Measurements from ENCODE around the gene LAMB4.

Gene LAMB4

DNA sequence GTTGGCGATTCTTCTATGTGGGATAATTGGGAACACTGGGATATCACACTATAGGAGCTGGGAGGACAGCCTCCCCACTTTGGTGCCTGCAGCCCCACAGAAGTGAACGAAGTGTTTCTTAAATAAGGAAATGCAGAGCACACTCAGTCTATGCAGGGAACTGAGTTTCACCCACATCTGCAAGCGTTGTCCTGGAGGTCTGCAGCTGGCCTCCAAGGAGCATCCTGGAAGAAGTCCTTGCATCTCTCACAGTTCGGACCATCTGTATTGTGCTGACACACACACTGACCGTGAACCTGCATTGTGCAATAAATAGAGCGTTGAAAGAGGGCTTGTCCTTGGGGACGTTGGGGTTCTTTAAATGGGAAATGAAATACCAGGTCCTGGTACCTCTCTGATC is 25.8 kb downstream of the LAMB4 start:
- no peaks in the 10 kb centered on the region for H3K27me3 ChIP-seq (ENCODE audit: control insufficient read depth in 1 of 2, insufficient read depth in 2 of 2, low read length in 2 of 2)
- H3K27ac ChIP-seq (ENCODE audit: low read length) = no peak overlapping the region
- no peaks in the 10 kb centered on the region for H3K4me1 ChIP-seq (ENCODE audit: control insufficient read depth, insufficient read depth, low read length)
- no peaks in the 10 kb centered on the region for H3K9me3 ChIP-seq (ENCODE audit: control insufficient read depth in 2 of 2, low read length in 2 of 2)
- H3K4me3 ChIP-seq (ENCODE audit: low read length in 2 of 2) = no peak overlapping the region
- H3K9ac ChIP-seq (ENCODE audit: low read length in 2 of 2) = no peak overlapping the region
- no peaks in the 10 kb centered on the region for H3K36me3 ChIP-seq (ENCODE audit: control insufficient read depth in 2 of 2, insufficient read depth in 2 of 2, low read length in 2 of 2)

DNA sequence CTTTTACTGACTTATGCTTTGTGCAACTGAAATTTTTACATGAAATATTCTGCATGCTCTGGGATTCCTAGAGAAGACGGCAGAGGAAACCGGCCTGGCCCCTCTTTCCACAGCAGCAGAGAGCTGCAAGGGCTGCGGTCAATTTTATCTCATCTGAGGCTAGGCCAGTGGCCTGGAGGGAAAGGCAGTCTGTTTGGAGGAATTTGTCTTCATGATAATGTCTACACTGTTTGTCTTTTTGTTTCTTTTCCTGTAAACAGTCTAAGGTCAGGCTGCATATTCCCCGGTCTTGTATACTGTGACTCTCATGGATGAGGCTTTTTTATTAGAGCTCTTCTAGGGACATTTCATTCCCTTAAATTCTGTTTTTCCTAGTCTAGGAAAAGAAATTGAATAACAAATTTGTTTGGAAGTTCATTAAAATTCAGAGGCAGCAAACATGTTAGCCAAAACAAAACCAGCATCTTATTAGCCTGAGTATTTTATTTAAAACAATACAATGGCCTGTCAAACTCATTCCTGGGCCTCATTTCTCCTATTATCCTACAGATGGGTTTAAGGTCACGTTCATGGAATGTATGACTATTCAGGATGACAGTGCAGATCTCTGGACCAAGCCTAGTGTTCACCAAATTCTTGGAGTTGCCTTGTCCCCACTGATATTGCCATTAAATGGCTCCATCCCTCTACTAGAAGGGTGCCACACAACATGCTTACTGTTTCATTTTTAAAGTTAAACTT is 26.4 kb downstream of the LAMB4 start:
- Histone ChIP-seq H3K27ac (ENCODE audit: low read length) (no peak overlapping the region), H3K9ac (ENCODE audit: low read length in 2 of 2) (no peak overlapping the region), H3K9me3 (ENCODE audit: control insufficient read depth in 2 of 2, low read length in 2 of 2) (no peaks in the 10 kb centered on the region)

DNA sequence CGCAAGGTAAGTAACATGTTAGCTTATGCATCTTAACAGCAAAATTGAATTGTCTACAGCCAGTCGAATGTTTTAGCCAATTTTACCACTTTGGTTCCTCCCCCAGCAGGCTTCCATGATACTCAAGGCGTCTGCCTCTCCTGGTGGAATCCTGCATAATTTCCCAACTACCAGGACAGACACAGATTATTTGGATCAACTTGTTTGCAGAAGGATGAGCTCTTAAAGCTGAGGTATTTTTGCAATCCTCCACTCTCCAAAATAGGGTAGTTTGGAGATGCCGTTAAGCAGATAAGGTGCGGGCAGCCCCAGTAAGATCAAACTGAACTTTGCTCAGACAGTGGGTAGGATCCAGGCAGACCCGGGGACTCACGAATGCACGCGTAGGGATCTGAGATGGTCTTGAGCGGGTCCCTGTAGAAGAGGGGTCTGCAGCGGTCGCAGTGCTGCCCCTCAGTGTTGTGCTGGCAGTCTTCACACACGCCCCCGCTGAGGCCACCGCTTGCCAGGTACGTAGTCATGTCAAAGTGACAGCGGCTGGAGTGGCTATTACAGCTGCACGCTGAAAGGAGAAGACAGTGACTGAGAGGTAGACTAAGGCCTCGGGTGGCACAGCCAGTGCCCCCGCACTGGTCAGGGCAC is 27.4 kb downstream of the LAMB4 start:
- H3K36me3 ChIP-seq (ENCODE audit: control insufficient read depth in 2 of 2, insufficient read depth in 2 of 2, low read length in 2 of 2) = no peaks in the 10 kb centered on the region
- H3K4me3 ChIP-seq (ENCODE audit: low read length in 2 of 2) = no peak overlapping the region
- no peak overlapping the region for H3K9ac ChIP-seq (ENCODE audit: low read length in 2 of 2)
- H3K27ac ChIP-seq (ENCODE audit: low read length) = no peak overlapping the region
- no peaks in the 10 kb centered on the region for H3K4me1 ChIP-seq (ENCODE audit: control insufficient read depth, insufficient read depth, low read length)
- no peaks in the 10 kb centered on the region for H3K9me3 ChIP-seq (ENCODE audit: control insufficient read depth in 2 of 2, low read length in 2 of 2)
- H3K27me3 ChIP-seq (ENCODE audit: control insufficient read depth in 1 of 2, insufficient read depth in 2 of 2, low read length in 2 of 2) = no peaks in the 10 kb centered on the region

More for the DNA sequence above, 26.4 kb downstream of the LAMB4 start:
- Histone ChIP-seq H3K4me1 (ENCODE audit: control insufficient read depth, insufficient read depth, low read length) (no peaks in the 10 kb centered on the region), H3K27me3 (ENCODE audit: control insufficient read depth in 1 of 2, insufficient read depth in 2 of 2, low read length in 2 of 2) (no peaks in the 10 kb centered on the region), H3K4me3 (ENCODE audit: low read length in 2 of 2) (no peak overlapping the region), H3K36me3 (ENCODE audit: control insufficient read depth in 2 of 2, insufficient read depth in 2 of 2, low read length in 2 of 2) (no peaks in the 10 kb centered on the region)

DNA sequence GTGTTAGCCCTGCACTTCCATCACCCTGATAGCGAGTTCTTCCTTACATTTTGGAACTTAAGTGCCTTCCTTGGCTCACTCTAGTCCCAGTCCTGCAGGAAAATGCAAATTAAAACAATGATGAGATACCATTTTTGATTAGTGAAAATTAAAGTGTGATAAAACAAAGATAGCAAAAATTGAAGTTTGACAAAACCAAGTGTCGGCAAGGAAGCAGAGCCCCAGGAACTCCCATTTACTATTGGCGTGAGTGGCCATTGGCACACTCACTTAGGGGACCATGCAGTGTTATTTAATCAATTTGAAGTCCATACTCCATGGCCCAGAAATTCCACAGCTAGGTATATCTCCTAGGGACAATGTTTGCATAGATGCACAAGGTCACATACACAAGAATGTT is 28.4 kb downstream of the LAMB4 start:
- no peaks in the 10 kb centered on the region for H3K27me3 ChIP-seq (ENCODE audit: control insufficient read depth in 1 of 2, insufficient read depth in 2 of 2, low read length in 2 of 2)
- no peak overlapping the region for H3K4me3 ChIP-seq (ENCODE audit: low read length in 2 of 2)
- no peak overlapping the region for H3K27ac ChIP-seq (ENCODE audit: low read length)
- H3K9me3 ChIP-seq (ENCODE audit: control insufficient read depth in 2 of 2, low read length in 2 of 2) = no peaks in the 10 kb centered on the region
- H3K4me1 ChIP-seq (ENCODE audit: control insufficient read depth, insufficient read depth, low read length) = no peaks in the 10 kb centered on the region
- H3K9ac ChIP-seq (ENCODE audit: low read length in 2 of 2) = no peak overlapping the region
- no peaks in the 10 kb centered on the region for H3K36me3 ChIP-seq (ENCODE audit: control insufficient read depth in 2 of 2, insufficient read depth in 2 of 2, low read length in 2 of 2)

DNA sequence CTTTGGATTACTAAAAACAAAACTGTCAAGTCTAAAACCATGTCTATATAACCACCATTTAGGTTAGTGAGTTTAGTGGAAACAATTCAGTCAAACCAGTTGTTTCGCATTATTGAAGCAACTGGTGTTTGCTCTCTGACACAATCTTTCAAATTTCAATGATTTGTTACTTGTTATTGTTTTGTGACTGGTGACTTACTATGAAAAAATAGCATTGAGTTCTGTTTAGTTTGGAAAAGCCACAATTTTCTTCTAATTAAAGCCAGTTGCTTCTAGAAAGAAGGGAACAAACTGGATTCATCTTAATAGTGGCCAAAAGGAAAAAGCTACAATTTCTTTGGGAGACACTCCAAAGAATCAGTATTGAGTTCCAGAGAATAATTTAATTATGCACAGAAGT is 30.4 kb downstream of the LAMB4 start:
- no peaks in the 10 kb centered on the region for H3K9me3 ChIP-seq (ENCODE audit: control insufficient read depth in 2 of 2, low read length in 2 of 2)
- H3K9ac ChIP-seq (ENCODE audit: low read length in 2 of 2) = no peak overlapping the region
- no peak overlapping the region for H3K27ac ChIP-seq (ENCODE audit: low read length)
- no peaks in the 10 kb centered on the region for H3K27me3 ChIP-seq (ENCODE audit: control insufficient read depth in 1 of 2, insufficient read depth in 2 of 2, low read length in 2 of 2)
- H3K4me3 ChIP-seq (ENCODE audit: low read length in 2 of 2) = no peak overlapping the region
- no peaks in the 10 kb centered on the region for H3K36me3 ChIP-seq (ENCODE audit: control insufficient read depth in 2 of 2, insufficient read depth in 2 of 2, low read length in 2 of 2)
- H3K4me1 ChIP-seq (ENCODE audit: control insufficient read depth, insufficient read depth, low read length) = peaks cover 9% of the 10 kb centered on the region

DNA sequence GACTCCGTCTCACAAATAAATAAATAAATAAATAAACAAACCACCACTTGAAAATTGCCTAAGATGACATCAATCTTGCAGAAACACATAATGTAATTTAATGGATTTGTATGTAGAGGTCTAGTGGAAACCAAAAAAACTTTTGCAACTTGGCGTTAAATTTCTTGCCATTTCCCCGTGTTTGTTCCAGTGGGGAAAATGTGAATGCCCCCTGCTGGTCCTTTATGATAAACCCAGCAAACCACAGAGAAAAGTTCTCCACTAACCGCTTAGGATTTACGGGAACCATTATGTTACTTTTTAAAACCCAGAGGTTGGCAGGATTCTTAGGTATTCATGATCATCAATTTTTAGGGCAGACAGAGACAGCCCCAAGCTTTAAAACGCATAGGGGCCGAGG is 32.5 kb downstream of the LAMB4 start:
- Histone ChIP-seq H3K4me1 (ENCODE audit: control insufficient read depth, insufficient read depth, low read length) (peaks cover 10% of the 10 kb centered on the region), H3K27ac (ENCODE audit: low read length) (no peak overlapping the region), H3K4me3 (ENCODE audit: low read length in 2 of 2) (no peak overlapping the region), H3K27me3 (ENCODE audit: control insufficient read depth in 1 of 2, insufficient read depth in 2 of 2, low read length in 2 of 2) (no peaks in the 10 kb centered on the region), H3K9me3 (ENCODE audit: control insufficient read depth in 2 of 2, low read length in 2 of 2) (no peaks in the 10 kb centered on the region), H3K9ac (ENCODE audit: low read length in 2 of 2) (no peak overlapping the region), H3K36me3 (ENCODE audit: control insufficient read depth in 2 of 2, insufficient read depth in 2 of 2, low read length in 2 of 2) (no peaks in the 10 kb centered on the region)

DNA sequence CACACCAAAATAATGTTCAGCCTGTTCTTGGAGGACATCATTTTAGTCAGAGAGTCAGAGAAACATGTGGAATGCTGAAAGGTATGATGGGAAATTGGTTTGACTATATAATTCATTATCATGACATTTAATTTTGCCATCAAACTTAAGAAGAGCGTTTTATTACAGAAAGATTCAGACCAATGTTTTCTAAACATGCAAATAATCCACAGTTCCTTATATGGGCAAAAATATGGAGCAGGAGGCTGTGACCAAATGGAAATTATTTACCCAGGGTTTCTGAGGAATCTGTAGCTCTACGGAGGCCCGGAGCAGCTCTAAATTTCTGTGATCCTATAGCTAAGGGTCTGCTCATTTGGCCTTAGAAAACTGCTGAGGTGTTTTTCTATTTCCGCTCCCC is 33.2 kb downstream of the LAMB4 start:
- no peak overlapping the region for H3K9ac ChIP-seq (ENCODE audit: low read length in 2 of 2)
- H3K27me3 ChIP-seq (ENCODE audit: control insufficient read depth in 1 of 2, insufficient read depth in 2 of 2, low read length in 2 of 2) = no peaks in the 10 kb centered on the region
- H3K9me3 ChIP-seq (ENCODE audit: control insufficient read depth in 2 of 2, low read length in 2 of 2) = no peaks in the 10 kb centered on the region
- peaks cover 10% of the 10 kb centered on the region for H3K4me1 ChIP-seq (ENCODE audit: control insufficient read depth, insufficient read depth, low read length)
- H3K4me3 ChIP-seq (ENCODE audit: low read length in 2 of 2) = no peak overlapping the region
- H3K36me3 ChIP-seq (ENCODE audit: control insufficient read depth in 2 of 2, insufficient read depth in 2 of 2, low read length in 2 of 2) = no peaks in the 10 kb centered on the region
- H3K27ac ChIP-seq (ENCODE audit: low read length) = no peak overlapping the region

DNA sequence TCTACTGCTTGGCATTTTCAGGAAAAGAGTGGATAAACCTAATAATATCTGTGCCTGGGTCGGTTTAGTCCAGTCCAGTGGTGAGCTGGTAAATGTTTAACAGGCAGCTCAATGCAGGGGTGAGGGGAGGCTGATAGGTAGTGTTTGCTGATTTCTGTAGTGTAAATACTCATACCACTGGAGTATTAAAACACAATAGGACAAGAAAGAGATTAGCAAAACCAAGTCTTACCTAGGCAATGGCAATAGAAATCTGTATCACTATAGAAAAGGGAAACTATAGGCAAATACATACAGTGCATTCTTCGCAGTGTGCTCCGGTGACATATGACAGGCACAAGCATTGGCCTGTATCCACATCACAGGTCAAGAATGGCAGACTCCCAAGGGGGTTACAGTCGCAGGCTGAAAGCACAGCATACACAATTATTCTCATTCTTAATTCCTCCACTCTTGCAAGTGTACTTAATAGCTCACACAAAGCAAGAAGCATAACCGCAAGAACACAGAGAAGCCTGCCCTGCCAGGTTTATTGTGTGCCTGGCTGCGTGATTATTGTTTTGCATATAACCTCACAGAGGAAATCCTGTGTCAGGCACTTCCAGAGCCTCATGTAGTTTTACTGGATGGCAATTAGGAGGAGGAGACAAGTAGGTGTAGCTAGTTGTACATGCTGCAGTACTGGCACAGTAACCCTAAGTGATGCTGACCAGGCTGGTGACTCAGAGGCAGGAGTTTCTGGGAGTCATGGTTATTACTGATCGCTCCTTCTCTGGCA is 35.0 kb downstream of the LAMB4 start:
- no peaks in the 10 kb centered on the region for H3K9me3 ChIP-seq (ENCODE audit: control insufficient read depth in 2 of 2, low read length in 2 of 2)
- H3K36me3 ChIP-seq (ENCODE audit: control insufficient read depth in 2 of 2, insufficient read depth in 2 of 2, low read length in 2 of 2) = no peaks in the 10 kb centered on the region
- no peaks in the 10 kb centered on the region for H3K27me3 ChIP-seq (ENCODE audit: control insufficient read depth in 1 of 2, insufficient read depth in 2 of 2, low read length in 2 of 2)
- peak overlapping the region; percentile 64 for H3K27ac ChIP-seq (ENCODE audit: low read length)
- H3K4me1 ChIP-seq (ENCODE audit: control insufficient read depth, insufficient read depth, low read length) = peaks cover 10% of the 10 kb centered on the region
- H3K9ac ChIP-seq (ENCODE audit: low read length in 2 of 2) = peak overlapping the region in 1 of 2 donors; percentile 3
- peak overlapping the region; percentile 15 to 44 for H3K4me3 ChIP-seq (ENCODE audit: low read length in 2 of 2)

DNA sequence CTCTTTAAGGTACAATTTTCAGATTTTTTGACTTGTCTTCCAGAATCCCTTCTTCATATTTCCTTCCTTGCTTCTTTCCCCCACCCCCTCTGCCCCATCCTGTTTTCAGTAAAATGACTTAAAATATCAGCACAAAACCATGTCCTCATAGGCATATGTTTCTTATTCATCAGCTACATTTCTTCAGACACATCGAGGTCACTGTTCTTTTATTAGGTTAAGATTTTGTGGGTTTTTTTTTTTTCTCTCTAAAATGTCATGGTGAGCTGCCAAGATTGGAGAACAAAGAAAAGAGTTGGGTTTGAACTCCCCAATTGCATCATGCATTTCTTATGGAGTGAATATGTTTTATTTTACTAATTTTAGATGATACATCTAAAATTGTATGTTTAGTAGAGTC is 35.8 kb downstream of the LAMB4 start:
- no peak overlapping the region for H3K9ac ChIP-seq (ENCODE audit: low read length in 2 of 2)
- H3K4me1 ChIP-seq (ENCODE audit: control insufficient read depth, insufficient read depth, low read length) = peaks cover 10% of the 10 kb centered on the region
- peak overlapping the region; percentile 64 for H3K27ac ChIP-seq (ENCODE audit: low read length)
- H3K27me3 ChIP-seq (ENCODE audit: control insufficient read depth in 1 of 2, insufficient read depth in 2 of 2, low read length in 2 of 2) = no peaks in the 10 kb centered on the region
- H3K36me3 ChIP-seq (ENCODE audit: control insufficient read depth in 2 of 2, insufficient read depth in 2 of 2, low read length in 2 of 2) = no peaks in the 10 kb centered on the region
- H3K9me3 ChIP-seq (ENCODE audit: control insufficient read depth in 2 of 2, low read length in 2 of 2) = no peaks in the 10 kb centered on the region
- H3K4me3 ChIP-seq (ENCODE audit: low read length in 2 of 2) = no peak overlapping the region

DNA sequence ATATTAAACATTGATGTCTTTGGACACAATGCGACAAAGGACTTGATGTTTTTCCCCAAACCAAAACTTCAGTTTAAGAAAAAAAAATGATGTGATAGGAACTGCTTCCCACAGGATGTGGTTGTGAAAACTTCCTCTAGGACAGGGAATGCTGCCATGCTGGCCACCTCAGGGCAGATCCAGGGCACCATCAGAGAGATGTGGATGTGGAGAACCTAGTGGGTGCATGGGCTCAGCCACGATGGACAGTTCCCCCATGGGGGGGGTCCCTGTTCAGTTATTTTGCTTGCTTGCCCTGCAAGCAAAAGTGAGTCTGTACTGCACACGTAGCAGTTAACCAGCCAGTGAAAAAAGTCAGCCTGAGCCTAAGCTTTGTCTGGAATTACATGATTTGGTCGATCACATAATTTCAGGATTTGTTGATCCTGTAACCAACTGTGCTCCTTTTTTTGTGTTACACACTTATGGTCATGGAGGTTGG is 36.3 kb downstream of the LAMB4 start:
- Histone ChIP-seq H3K4me1 (ENCODE audit: control insufficient read depth, insufficient read depth, low read length) (peaks cover 10% of the 10 kb centered on the region), H3K9ac (ENCODE audit: low read length in 2 of 2) (no peak overlapping the region), H3K36me3 (ENCODE audit: control insufficient read depth in 2 of 2, insufficient read depth in 2 of 2, low read length in 2 of 2) (no peaks in the 10 kb centered on the region), H3K27me3 (ENCODE audit: control insufficient read depth in 1 of 2, insufficient read depth in 2 of 2, low read length in 2 of 2) (no peaks in the 10 kb centered on the region), H3K27ac (ENCODE audit: low read length) (no peak overlapping the region), H3K4me3 (ENCODE audit: low read length in 2 of 2) (no peak overlapping the region), H3K9me3 (ENCODE audit: control insufficient read depth in 2 of 2, low read length in 2 of 2) (no peaks in the 10 kb centered on the region)

Measured in stomach smooth muscle (tissue), 2 donors.